Panc1 (cell line): ENCODE results near the gene COLGALT1.

Experiments
- POLR2AphosphoS5 ChIP-seq: IDR thresholded peaks from 2 replicates; pipeline ENCODE4 v1.6.1; 2012; ENCODE audit warnings: mild to moderate bottlenecking, low read depth, low read length, moderate library complexity
- TCF7L2 ChIP-seq: IDR thresholded peaks from 2 replicates; pipeline ENCODE4 v1.6.1; 2011; ENCODE audit warnings: mild to moderate bottlenecking, low read depth, low read length, inconsistent platforms
- TF ChIP-seq, protein P1 (sequence below): fragments of 450-650 bp; IDR thresholded peaks from 2 replicates; pipeline ENCODE4 v1.5.1; 2017; ENCODE audit warnings: mild to moderate bottlenecking
- TF ChIP-seq, protein P2 (sequence below), 2 experiments: IDR thresholded peaks; 2 replicates each; pipeline ENCODE4 v1.6.1; 2011 to 2012; ENCODE audit warnings: low read depth in 2 of 2, control low read depth in 1 of 2, low read length in 1 of 2, mild to moderate bottlenecking in 1 of 2, moderate library complexity in 1 of 2; ENCODE audit not compliant: insufficient read depth in 1 of 2

DNA sequence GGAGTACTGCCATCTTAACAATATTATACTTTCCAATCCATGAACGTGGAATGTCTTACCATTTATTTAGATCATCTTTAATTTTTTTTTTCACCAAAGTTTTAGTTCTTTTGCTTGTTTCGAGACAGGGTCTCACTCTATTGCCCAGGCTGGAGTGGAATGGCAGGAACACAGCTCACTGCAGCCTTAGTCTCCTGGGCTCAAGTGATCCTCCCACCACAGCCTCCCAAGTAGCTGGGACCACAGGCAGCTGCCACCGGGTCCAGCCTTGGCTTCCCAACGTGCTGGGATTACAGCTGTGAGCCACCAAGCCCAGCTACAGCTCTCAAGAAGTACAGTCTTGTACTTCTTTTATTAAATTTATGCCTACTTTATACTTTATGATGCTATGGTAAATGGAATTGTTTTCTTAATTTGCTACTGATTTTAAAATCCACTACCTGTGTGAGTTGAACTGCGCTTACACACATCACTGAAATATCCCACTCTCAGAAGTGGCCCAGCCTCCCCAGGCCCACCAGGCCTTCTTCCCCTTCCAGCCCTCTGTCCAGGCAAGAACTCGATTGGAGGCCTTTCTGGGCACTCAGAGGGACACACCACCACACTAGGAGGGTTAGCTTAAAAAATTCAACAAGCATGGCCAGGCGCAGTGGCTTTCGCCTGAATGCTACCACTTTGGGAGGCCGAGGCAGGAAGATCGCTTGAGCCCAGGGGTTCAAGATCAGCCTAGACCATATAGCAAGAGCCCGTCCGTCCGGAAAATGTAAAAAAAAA, 45.0 kb upstream of the COLGALT1 start:
- TF ChIP-seq, protein P1, sequence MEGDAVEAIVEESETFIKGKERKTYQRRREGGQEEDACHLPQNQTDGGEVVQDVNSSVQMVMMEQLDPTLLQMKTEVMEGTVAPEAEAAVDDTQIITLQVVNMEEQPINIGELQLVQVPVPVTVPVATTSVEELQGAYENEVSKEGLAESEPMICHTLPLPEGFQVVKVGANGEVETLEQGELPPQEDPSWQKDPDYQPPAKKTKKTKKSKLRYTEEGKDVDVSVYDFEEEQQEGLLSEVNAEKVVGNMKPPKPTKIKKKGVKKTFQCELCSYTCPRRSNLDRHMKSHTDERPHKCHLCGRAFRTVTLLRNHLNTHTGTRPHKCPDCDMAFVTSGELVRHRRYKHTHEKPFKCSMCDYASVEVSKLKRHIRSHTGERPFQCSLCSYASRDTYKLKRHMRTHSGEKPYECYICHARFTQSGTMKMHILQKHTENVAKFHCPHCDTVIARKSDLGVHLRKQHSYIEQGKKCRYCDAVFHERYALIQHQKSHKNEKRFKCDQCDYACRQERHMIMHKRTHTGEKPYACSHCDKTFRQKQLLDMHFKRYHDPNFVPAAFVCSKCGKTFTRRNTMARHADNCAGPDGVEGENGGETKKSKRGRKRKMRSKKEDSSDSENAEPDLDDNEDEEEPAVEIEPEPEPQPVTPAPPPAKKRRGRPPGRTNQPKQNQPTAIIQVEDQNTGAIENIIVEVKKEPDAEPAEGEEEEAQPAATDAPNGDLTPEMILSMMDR: no peak
- no peak for TF ChIP-seq POLR2AphosphoS5
- no peak for TF ChIP-seq TCF7L2
- TF ChIP-seq, protein P2, sequence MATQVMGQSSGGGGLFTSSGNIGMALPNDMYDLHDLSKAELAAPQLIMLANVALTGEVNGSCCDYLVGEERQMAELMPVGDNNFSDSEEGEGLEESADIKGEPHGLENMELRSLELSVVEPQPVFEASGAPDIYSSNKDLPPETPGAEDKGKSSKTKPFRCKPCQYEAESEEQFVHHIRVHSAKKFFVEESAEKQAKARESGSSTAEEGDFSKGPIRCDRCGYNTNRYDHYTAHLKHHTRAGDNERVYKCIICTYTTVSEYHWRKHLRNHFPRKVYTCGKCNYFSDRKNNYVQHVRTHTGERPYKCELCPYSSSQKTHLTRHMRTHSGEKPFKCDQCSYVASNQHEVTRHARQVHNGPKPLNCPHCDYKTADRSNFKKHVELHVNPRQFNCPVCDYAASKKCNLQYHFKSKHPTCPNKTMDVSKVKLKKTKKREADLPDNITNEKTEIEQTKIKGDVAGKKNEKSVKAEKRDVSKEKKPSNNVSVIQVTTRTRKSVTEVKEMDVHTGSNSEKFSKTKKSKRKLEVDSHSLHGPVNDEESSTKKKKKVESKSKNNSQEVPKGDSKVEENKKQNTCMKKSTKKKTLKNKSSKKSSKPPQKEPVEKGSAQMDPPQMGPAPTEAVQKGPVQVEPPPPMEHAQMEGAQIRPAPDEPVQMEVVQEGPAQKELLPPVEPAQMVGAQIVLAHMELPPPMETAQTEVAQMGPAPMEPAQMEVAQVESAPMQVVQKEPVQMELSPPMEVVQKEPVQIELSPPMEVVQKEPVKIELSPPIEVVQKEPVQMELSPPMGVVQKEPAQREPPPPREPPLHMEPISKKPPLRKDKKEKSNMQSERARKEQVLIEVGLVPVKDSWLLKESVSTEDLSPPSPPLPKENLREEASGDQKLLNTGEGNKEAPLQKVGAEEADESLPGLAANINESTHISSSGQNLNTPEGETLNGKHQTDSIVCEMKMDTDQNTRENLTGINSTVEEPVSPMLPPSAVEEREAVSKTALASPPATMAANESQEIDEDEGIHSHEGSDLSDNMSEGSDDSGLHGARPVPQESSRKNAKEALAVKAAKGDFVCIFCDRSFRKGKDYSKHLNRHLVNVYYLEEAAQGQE (IDR thresholded peaks at IDR 0.05; ENCODE audit: insufficient read depth in 1 of 2, low read depth in 2 of 2, low read length in 1 of 2): no peak
